Colon (tissue), 2 donors: ENCODE data around the gene KCNH5.

Source experiments
- FAIRE-seq: peaks from 2 replicates; lab custom pipeline; 2012; peaks lifted over from hg19 to GRCh38; lab: Jason Lieb, UNC
- donor health status: control.
- donor health status: control.

Gene KCNH5

GRCh38 chr14:63006531-63006930 lies 38.7 kb downstream of the KCNH5 start:
- no peak for FAIRE-seq

GRCh38 chr14:62994096-62994495 lies 51.2 kb downstream of the KCNH5 start:
- FAIRE-seq = no peak

GRCh38 chr14:62988967-62989366 lies 56.3 kb downstream of the KCNH5 start:
- no peak for FAIRE-seq

GRCh38 chr14:62983821-62984220 lies 61.4 kb downstream of the KCNH5 start:
- no peak for FAIRE-seq

GRCh38 chr14:62980693-62981092 lies 64.6 kb downstream of the KCNH5 start:
- no peak for FAIRE-seq

GRCh38 chr14:62957562-62957961 lies 87.7 kb downstream of the KCNH5 start:
- FAIRE-seq = no peak

- no peak for FAIRE-seq
Observed at GRCh38 chr14:62956413-62956812, 88.8 kb downstream of the KCNH5 start.

GRCh38 chr14:62954165-62954564 lies 91.1 kb downstream of the KCNH5 start:
- no peak for FAIRE-seq

GRCh38 chr14:62952226-62952625 lies 93.0 kb downstream of the KCNH5 start:
- no peak for FAIRE-seq

- no peak for FAIRE-seq
Observed at GRCh38 chr14:62947301-62947700, 98.0 kb downstream of the KCNH5 start.

- FAIRE-seq = no peak
Observed at GRCh38 chr14:62946221-62946620, 99.0 kb downstream of the KCNH5 start.

GRCh38 chr14:62943202-62943601 lies 102.1 kb downstream of the KCNH5 start:
- FAIRE-seq = no peak

GRCh38 chr14:62939970-62940369 lies 105.3 kb downstream of the KCNH5 start:
- no peak for FAIRE-seq

GRCh38 chr14:62938778-62939177 lies 106.5 kb downstream of the KCNH5 start:
- no peak for FAIRE-seq

- no peak for FAIRE-seq
Observed at GRCh38 chr14:62934439-62934838, 110.8 kb downstream of the KCNH5 start.

GRCh38 chr14:62921466-62921865 lies 123.8 kb downstream of the KCNH5 start:
- no peak for FAIRE-seq

- no peak for FAIRE-seq
Observed at GRCh38 chr14:62916551-62916950, 128.7 kb downstream of the KCNH5 start.

GRCh38 chr14:62914873-62915272 lies 130.4 kb downstream of the KCNH5 start:
- FAIRE-seq = no peak

- FAIRE-seq = no peak
Observed at GRCh38 chr14:62914025-62914424, 131.2 kb downstream of the KCNH5 start.

- no peak for FAIRE-seq
Observed at GRCh38 chr14:62908506-62908905, 136.8 kb downstream of the KCNH5 start.

- FAIRE-seq = no peak
Observed at GRCh38 chr14:62905566-62905965, 139.7 kb downstream of the KCNH5 start.

GRCh38 chr14:62897771-62898170 lies 147.5 kb downstream of the KCNH5 start:
- FAIRE-seq = no peak

- FAIRE-seq = no peak
Observed at GRCh38 chr14:62896932-62897456, 148.3 kb downstream of the KCNH5 start.

- no peak for FAIRE-seq
Observed at GRCh38 chr14:62894736-62895135, 150.5 kb downstream of the KCNH5 start.

- FAIRE-seq = no peak
Observed at GRCh38 chr14:62889364-62889763, 155.9 kb downstream of the KCNH5 start.
